Tibial artery (tissue), 4 donors: ENCODE data around the gene RCOR2.

Experiments
- DNase-seq, 2 donors: peaks; one replicate each; pipeline ENCODE4 v3.0.0-alpha.2; 2019
- H3K27ac ChIP-seq, 2 donors: fragments of 200-600 bp; sonication (generic) in 1 of 2; 1 replicate in 1 of 2; 2 replicates in 1 of 2; pipeline ENCODE4 v1.5.1; 2018 to 2019; ENCODE audit warnings: mild to moderate bottlenecking in 1 of 2
- H3K27me3 ChIP-seq, 2 donors: fragments of 200-600 bp; sonication (generic) in 1 of 2; one replicate each; pipeline versions ENCODE4 v1.5.1 to v1.6.0; 2016 to 2019
- H3K36me3 ChIP-seq, 3 donors: fragments of 200-600 bp; sonication (generic) in 2 of 3; one replicate each; pipeline ENCODE4 v1.5.1; 2016 to 2019; ENCODE audit warnings: mild to moderate bottlenecking in 2 of 3
- H3K4me1 ChIP-seq, 4 donors: fragments of 200-600 bp; sonication (generic) in 2 of 4; 1 replicate in 3 of 4; 2 replicates in 1 of 4; pipeline ENCODE4 v1.5.1; 2016 to 2019
- H3K4me3 ChIP-seq, 2 donors: fragments of 200-600 bp; sonication (generic) in 1 of 2; 1 replicate in 1 of 2; 2 replicates in 1 of 2; pipeline ENCODE4 v1.5.1; 2018 to 2019; ENCODE audit warnings: mild to moderate bottlenecking in 2 of 2
- H3K9me3 ChIP-seq, 3 donors: fragments of 200-600 bp; sonication (generic) in 1 of 3; one replicate each; pipeline ENCODE4 v1.5.1; 2016 to 2019
- CTCF ChIP-seq, 2 experiments: fragments of 200-600 bp in 1 of 2; fragments of 450-650 bp in 1 of 2; IDR thresholded peaks; one replicate each; pipeline ENCODE4 v1.5.1; 2017 to 2019; ENCODE audit warnings: antibody characterized with exemption in 2 of 2, mild to moderate bottlenecking in 1 of 2, moderate library complexity in 1 of 2
- intact Hi-C: fragments of 100-400 bp; cut with DNase I; formaldehyde crosslinking; loops from one replicate; pipeline ENCODE4 v1.15.0; 2023; ENCODE audit warnings: low total_unique reads

Gene RCOR2

GRCh38 chr11:63920939-63921417 is 4.0 kb upstream of the RCOR2 start:
- peak overlapping the region; percentile 87 to 95 for H3K27ac ChIP-seq
- H3K4me3 ChIP-seq, result no peak overlapping the region
- intact Hi-C loops, result no loop called here
- H3K4me1 ChIP-seq, result peaks cover 0 to 48% (median 47%) of the 10 kb centered on the region in 4 donors
- DNase-seq, result no peak
- H3K36me3 ChIP-seq, result no peaks in the 10 kb centered on the region
- no peaks in the 10 kb centered on the region for H3K9me3 ChIP-seq
- TF ChIP-seq CTCF (IDR thresholded peaks at IDR 0.05), result no peak
- H3K27me3 ChIP-seq, result no peaks in the 10 kb centered on the region

- Histone ChIP-seq H3K27me3 (no peaks in the 10 kb centered on the region), H3K27ac (peak overlapping the region; percentile 87 to 95), H3K9me3 (no peaks in the 10 kb centered on the region), H3K4me1 (peaks cover 0 to 54% (median 52%) of the 10 kb centered on the region in 4 donors), H3K4me3 (peak overlapping the region; percentile 40 to 50), H3K36me3 (no peaks in the 10 kb centered on the region)
- peak; percentile 61 to 94 for DNase-seq
- no peak for TF ChIP-seq CTCF (IDR thresholded peaks at IDR 0.05)
- intact Hi-C loops, result no loop called here
Measured at GRCh38 chr11:63920126-63920938, 3.4 kb upstream of the RCOR2 start.

- Histone ChIP-seq H3K36me3 (no peaks in the 10 kb centered on the region), H3K27ac (peak overlapping the region; percentile 87 to 95), H3K4me1 (peaks cover 0 to 54% (median 52%) of the 10 kb centered on the region in 4 donors), H3K27me3 (no peaks in the 10 kb centered on the region), H3K4me3 (peak overlapping the region; percentile 40 to 50), H3K9me3 (no peaks in the 10 kb centered on the region)
- peak in 1 of 2 donors; percentile 77 for DNase-seq
- no peak for TF ChIP-seq CTCF (IDR thresholded peaks at IDR 0.05)
- intact Hi-C loops, result no loop called here
Measured at GRCh38 chr11:63919267-63920125, 2.5 kb upstream of the RCOR2 start.

GRCh38 chr11:63918507-63919191 is 1.7 kb upstream of the RCOR2 start:
- no peak for DNase-seq
- TF ChIP-seq CTCF (IDR thresholded peaks at IDR 0.05), result no peak
- peak overlapping the region; percentile 87 to 95 for H3K27ac ChIP-seq
- intact Hi-C loops, result no loop called here
- peak overlapping the region; percentile 54 to 63 for H3K4me3 ChIP-seq
- H3K36me3 ChIP-seq, result no peaks in the 10 kb centered on the region
- no peaks in the 10 kb centered on the region for H3K27me3 ChIP-seq
- peaks cover 0 to 54% (median 52%) of the 10 kb centered on the region in 4 donors for H3K4me1 ChIP-seq
- H3K9me3 ChIP-seq, result no peaks in the 10 kb centered on the region
